A673 (cell line): Measurements from ENCODE around the gene INPP5A. TPM values are rescaled to one million over a fixed set of nuclear protein-coding genes. Genes with fewer than 3 reads are reported as not detected.

Source experiments
- BruUV-seq: library from RNA; stranded (reverse); fragments of 400-500 nt; replicated peaks from 2 replicates; lab custom pipeline; 2021; lab: Mats Ljungman, UMichigan
- CTCF ChIA-PET: fragments of 300-600 bp; sonication (Branson Sonifier 250); formaldehyde crosslinking; loops from one replicate; lab custom pipeline; 2022; ENCODE audit warnings: antibody characterized with exemption; lab: Charles Lee
- POLR2A ChIA-PET: fragments of 300-600 bp; sonication (Branson Sonifier 250); formaldehyde crosslinking; loops from one replicate; lab custom pipeline; 2022; ENCODE audit warnings: antibody characterized with exemption; ENCODE audit not compliant: low non-redundant PET; lab: Charles Lee
- DNase-seq: peaks from one replicate; pipeline ENCODE4 v3.0.0-alpha.2; 2015; ENCODE audit warnings: low spot score
- H3K27ac ChIP-seq: fragments of 200-600 bp; sonication (generic); 2 replicates; pipeline ENCODE4 v1.5.1; 2016; ENCODE audit warnings: mixed run types, low read depth, mild to moderate bottlenecking, mixed read lengths, antibody characterized with exemption, low read length; ENCODE audit not compliant: poor library complexity, severe bottlenecking
- H3K27me3 ChIP-seq: fragments of 200-600 bp; sonication (generic); replicated peaks from 2 replicates; pipeline ENCODE4 v1.6.1; 2017; ENCODE audit warnings: mixed run types, low read depth, mild to moderate bottlenecking, mixed read lengths, antibody characterized with exemption, low read length; ENCODE audit not compliant: insufficient read depth, poor library complexity
- H3K36me3 ChIP-seq: fragments of 200-600 bp; sonication (generic); 2 replicates; pipeline ENCODE4 v1.6.1; 2016; ENCODE audit warnings: mixed run types, mild to moderate bottlenecking, mixed read lengths, antibody characterized with exemption, low read length; ENCODE audit not compliant: insufficient read depth, poor library complexity, severe bottlenecking
- H3K4me1 ChIP-seq: fragments of 200-600 bp; sonication (generic); 2 replicates; pipeline ENCODE4 v1.6.1; 2017; ENCODE audit warnings: mixed run types, mild to moderate bottlenecking, mixed read lengths, antibody characterized with exemption, low read length; ENCODE audit not compliant: insufficient read depth, poor library complexity, severe bottlenecking
- H3K4me3 ChIP-seq: fragments of 200-600 bp; sonication (generic); 2 replicates; pipeline ENCODE4 v1.5.1; 2016; ENCODE audit warnings: low read depth, mixed run types, mild to moderate bottlenecking, mixed read lengths, low read length; ENCODE audit not compliant: poor library complexity, severe bottlenecking
- H3K9me3 ChIP-seq: fragments of 200-600 bp; sonication (generic); 2 replicates; pipeline ENCODE4 v1.6.1; 2016; ENCODE audit warnings: mixed run types, low read depth, mild to moderate bottlenecking, mixed read lengths, antibody characterized with exemption, low read length; ENCODE audit not compliant: poor library complexity, severe bottlenecking
- CTCF ChIP-seq: fragments of 300-800, 200-600 bp; sonication (generic); conservative IDR thresholded peaks from 2 replicates; pipeline ENCODE4 v1.5.1; 2017; ENCODE audit warnings: low read depth, mild to moderate bottlenecking, antibody characterized with exemption, low read length, moderate library complexity, mixed read lengths
- EZH2 ChIP-seq: fragments of 200-600 bp; sonication (generic); IDR thresholded peaks from 2 replicates; pipeline ENCODE4 v1.6.1; 2017; ENCODE audit warnings: borderline replicate concordance, low read depth, mild to moderate bottlenecking, mixed read lengths, antibody characterized with exemption, low read length; ENCODE audit not compliant: poor library complexity, severe bottlenecking
- intact Hi-C: fragments of 100-400 bp; cut with micrococcal nuclease; formaldehyde crosslinking; loops from one replicate; pipeline ENCODE4 v1.10.0; 2022; ENCODE audit not compliant: unreplicated experiment
- total RNA-seq: library from RNA; stranded (reverse); gene quantifications from 2 replicates; pipeline ENCODE4 v1.2.3, GENCODE V29; 2021

Gene INPP5A
- total RNA-seq, 1 experiment from 2014 or later: 21.8 TPM

DNA sequence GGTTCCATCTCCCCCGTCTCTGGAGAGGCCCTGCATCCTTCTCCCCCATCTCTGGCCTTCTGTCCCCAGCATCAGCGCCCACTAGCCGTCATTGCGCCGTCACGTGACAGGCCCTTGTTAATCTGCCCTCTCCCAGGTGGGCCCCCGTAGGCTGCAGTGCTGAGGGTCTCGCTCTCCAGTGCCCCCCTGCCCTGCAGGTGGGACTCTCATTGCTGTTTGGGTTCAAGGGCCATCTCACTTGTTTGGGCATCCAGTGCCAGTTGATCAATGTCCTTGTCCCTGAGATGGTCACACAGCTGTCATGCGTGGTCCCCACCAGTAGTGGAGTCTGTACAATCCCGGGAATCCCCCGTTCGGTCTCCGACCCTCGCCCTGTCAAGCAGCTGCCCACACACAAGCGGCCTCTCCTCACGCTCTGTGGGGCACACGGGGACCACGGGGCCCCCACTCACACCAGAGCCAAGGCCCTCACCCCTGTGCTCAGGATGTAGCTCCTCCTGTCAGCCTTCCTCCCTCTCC lies 114.0 kb downstream of the INPP5A start:
- Histone ChIP-seq H3K4me3 (no peak overlapping the region), H3K27me3 (no peaks in the 10 kb centered on the region), H3K36me3 (no peaks in the 10 kb centered on the region), H3K27ac (no peak overlapping the region), H3K9me3 (no peaks in the 10 kb centered on the region), H3K4me1 (no peaks in the 10 kb centered on the region)
- intact Hi-C loops: loop anchor here (10.0 kb wide), 3 partner anchors 183 to 473 kb away; no protein-coding TSS in a partner anchor
- ChIA-PET CTCF (interaction anchor here (0.5 kb wide), 1 partner anchor 191 kb away, joined by 3 read pairs; no protein-coding TSS in a partner anchor), POLR2A (no interaction called here)
- TF ChIP-seq EZH2 (no peak), CTCF (no peak)
- BruUV-seq: no TSS peak
- DNase-seq: no peak

DNA sequence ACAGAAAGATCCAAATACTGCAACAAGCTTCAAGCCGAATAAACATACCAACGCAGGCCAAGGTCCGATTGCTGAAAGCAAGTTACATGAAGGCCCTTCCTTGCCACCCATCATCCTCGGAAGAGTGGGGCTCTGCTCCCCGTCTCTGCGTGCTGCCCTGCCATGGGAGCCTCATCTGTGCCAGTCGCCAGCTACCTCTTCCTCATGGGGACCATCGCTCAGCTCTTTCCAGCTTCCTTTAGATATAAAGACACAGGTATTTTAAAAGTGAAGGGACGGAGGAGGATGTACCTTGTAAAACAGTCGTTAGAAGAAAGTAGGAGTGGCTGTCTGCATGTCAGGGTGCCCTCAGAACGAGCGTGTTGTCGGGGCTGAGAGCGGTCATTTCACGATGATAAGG lies 114.9 kb downstream of the INPP5A start:
- H3K4me1 ChIP-seq: no peaks in the 10 kb centered on the region
- CTCF ChIA-PET: no interaction called here
- H3K4me3 ChIP-seq: no peak overlapping the region
- no TSS peak for BruUV-seq
- TF ChIP-seq EZH2: no peak
- TF ChIP-seq CTCF: no peak
- intact Hi-C loops: loop anchor here (10.0 kb wide), 3 partner anchors 182 to 472 kb away; no protein-coding TSS in a partner anchor
- H3K9me3 ChIP-seq: no peaks in the 10 kb centered on the region
- no peak overlapping the region for H3K27ac ChIP-seq
- H3K36me3 ChIP-seq: no peaks in the 10 kb centered on the region
- no peaks in the 10 kb centered on the region for H3K27me3 ChIP-seq
- POLR2A ChIA-PET: no interaction called here
- DNase-seq: no peak

GRCh38 chr10:132652936-132653590 lies 115.5 kb downstream of the INPP5A start:
- TF ChIP-seq EZH2 (no peak), CTCF (no peak)
- no TSS peak for BruUV-seq
- DNase-seq: no peak
- ChIA-PET CTCF (no interaction called here), POLR2A (no interaction called here)
- H3K9me3 ChIP-seq: no peaks in the 10 kb centered on the region
- no peaks in the 10 kb centered on the region for H3K27me3 ChIP-seq
- no peak overlapping the region for H3K27ac ChIP-seq
- H3K4me3 ChIP-seq: no peak overlapping the region
- no peaks in the 10 kb centered on the region for H3K4me1 ChIP-seq
- intact Hi-C loops: loop anchor here (10.0 kb wide), 3 partner anchors 182 to 472 kb away; no protein-coding TSS in a partner anchor
- H3K36me3 ChIP-seq: no peaks in the 10 kb centered on the region
